HEK293T (cell line): ENCODE measurements around the gene RPL41.

Experiments
- ELF4 ChIP-seq: fragments of 450-650 bp; IDR thresholded peaks from 2 replicates; pipeline ENCODE4 v1.6.1; 2017; ENCODE audit warnings: antibody characterized with exemption
- FOXA1 ChIP-seq: fragments of 450-650 bp; IDR thresholded peaks from 2 replicates; pipeline ENCODE4 v1.6.1; 2016; ENCODE audit warnings: mild to moderate bottlenecking
- FOXK2 ChIP-seq: fragments of 450-650 bp; IDR thresholded peaks from 2 replicates; pipeline ENCODE4 v1.6.1; 2016; ENCODE audit warnings: mild to moderate bottlenecking
- FOXM1 ChIP-seq: fragments of 450-650 bp; IDR thresholded peaks from 2 replicates; pipeline ENCODE4 v1.6.1; 2017; ENCODE audit warnings: mild to moderate bottlenecking, borderline replicate concordance
- SP1 ChIP-seq: fragments of 450-650 bp; IDR thresholded peaks from 2 replicates; pipeline ENCODE4 v1.6.1; 2017
- SUZ12 ChIP-seq: fragments of 450-650 bp; IDR thresholded peaks from 2 replicates; pipeline ENCODE4 v1.6.1; 2016; ENCODE audit warnings: mild to moderate bottlenecking
- TARDBP ChIP-seq: fragments of 450-650 bp; IDR thresholded peaks from 2 replicates; pipeline ENCODE4 v1.6.1; 2016
- ZNF384 ChIP-seq: fragments of 450-650 bp; IDR thresholded peaks from 2 replicates; pipeline ENCODE4 v1.6.1; 2016

- TF ChIP-seq ZNF384 (no peak), FOXK2 (no peak), FOXA1 (no peak), ELF4 (no peak), SUZ12 (no peak), FOXM1 (no peak), TARDBP (no peak), SP1 (no peak)
These were observed 48.9 kb downstream of the RPL41 start for GRCh38 chr12:56165369-56165768.
